GM23248 (cell line): ENCODE data around the gene CLEC14A. TPM values are rescaled to one million over a fixed set of nuclear protein-coding genes. Genes with fewer than 3 reads are reported as not detected.

Source experiments
- DNase-seq: peaks from one replicate; pipeline ENCODE4 v3.0.0-alpha.2; 2015
- H2AFZ ChIP-seq: fragments of 200-600 bp; sonication (generic); 2 replicates; pipeline ENCODE4 v1.6.1; 2016; ENCODE audit warnings: antibody characterized with exemption
- H3F3A ChIP-seq: fragments of 200-600 bp; sonication (generic); 2 replicates; pipeline ENCODE4 v1.6.1; 2016; ENCODE audit warnings: mild to moderate bottlenecking, antibody characterized with exemption, mixed run types; ENCODE audit not compliant: insufficient read depth
- H3K27ac ChIP-seq: fragments of 200-600 bp; sonication (generic); 2 replicates; pipeline ENCODE4 v1.5.1; 2016; ENCODE audit warnings: mild to moderate bottlenecking
- H3K27me3 ChIP-seq: fragments of 200-600 bp; sonication (generic); replicated peaks from 2 replicates; pipeline ENCODE4 v1.6.1; 2016; ENCODE audit warnings: mild to moderate bottlenecking; ENCODE audit not compliant: insufficient read depth
- H3K36me3 ChIP-seq: fragments of 200-600 bp; sonication (generic); 2 replicates; pipeline ENCODE4 v1.6.1; 2016; ENCODE audit warnings: low read depth, mild to moderate bottlenecking
- H3K4me1 ChIP-seq: fragments of 200-600 bp; sonication (generic); 2 replicates; pipeline ENCODE4 v1.6.1; 2016; ENCODE audit warnings: mild to moderate bottlenecking; ENCODE audit not compliant: insufficient read depth
- H3K4me2 ChIP-seq: fragments of 200-600 bp; sonication (generic); one replicate; pipeline ENCODE4 v1.6.1; 2016; ENCODE audit warnings: mild to moderate bottlenecking; ENCODE audit not compliant: unreplicated experiment
- H3K4me3 ChIP-seq: fragments of 200-600 bp; sonication (generic); 2 replicates; pipeline ENCODE4 v1.5.1; 2016; ENCODE audit warnings: mild to moderate bottlenecking
- H3K79me2 ChIP-seq: fragments of 200-600 bp; sonication (generic); 2 replicates; pipeline ENCODE4 v1.6.1; 2016; ENCODE audit warnings: mild to moderate bottlenecking; ENCODE audit not compliant: insufficient read depth
- H3K9ac ChIP-seq: fragments of 200-600 bp; sonication (generic); 2 replicates; pipeline ENCODE4 v1.6.1; 2016; ENCODE audit warnings: mild to moderate bottlenecking
- H3K9me2 ChIP-seq: fragments of 200-600 bp; sonication (generic); 2 replicates; pipeline ENCODE4 v1.6.1; 2016; ENCODE audit warnings: mixed run types, mild to moderate bottlenecking, moderate library complexity; ENCODE audit not compliant: insufficient read depth
- H3K9me3 ChIP-seq: fragments of 200-600 bp; sonication (generic); one replicate; pipeline ENCODE4 v1.6.1; 2017; ENCODE audit warnings: low read depth
- H4K20me1 ChIP-seq: fragments of 200-600 bp; sonication (generic); 2 replicates; pipeline ENCODE4 v1.6.0; 2016; ENCODE audit not compliant: insufficient read depth
- EZH2 ChIP-seq: fragments of 200-600 bp; sonication (generic); IDR thresholded peaks from 2 replicates; pipeline ENCODE4 v1.6.1; 2018; ENCODE audit warnings: antibody characterized with exemption, mild to moderate bottlenecking; ENCODE audit not compliant: insufficient read depth, poor library complexity, severe bottlenecking
- EZH2phosphoT487 ChIP-seq: fragments of 200-600 bp; sonication (generic); IDR thresholded peaks from 2 replicates; pipeline ENCODE4 v1.6.1; 2018; ENCODE audit warnings: antibody characterized with exemption, moderate library complexity, mild to moderate bottlenecking, low read depth; ENCODE audit not compliant: insufficient read depth
- WGBS, 2 experiments: methylation state at CpG; one replicate each; pipeline ENCODE4 v1.1.6; 2015 to 2017; ENCODE audit warnings: low lambda C conversion rate in 2 of 2, low coverage in 1 of 2; ENCODE audit errors: missing lambda C conversion rate in 2 of 2; 5-methylcytosine and 5-hydroxymethylcytosine counted together
- in situ Hi-C: fragments of 300-500 bp; cut with MboI; formaldehyde crosslinking; loops from 2 replicates; pipeline ENCODE4 v1.15.0; 2020
- polyA plus RNA-seq: library from polyadenylated mRNA; unstranded; fragments of >200 nt; fragmentation: Nextera tagmentation; extraction: Ambion mirVana; gene quantifications from 2 replicates; pipeline ENCODE4 v1.2.1, GENCODE V29; 2016
- total RNA-seq: library from RNA; depleted of rRNA; stranded (reverse); fragments of >200 nt; shearing (Covaris generic); gene quantifications from 2 replicates; pipeline ENCODE4 v1.2.3, GENCODE V29; 2014

CLEC14A gene
- total and polyA plus RNA-seq, 2 experiments from 2014 or later: 0.10 TPM; not detected in 1

GRCh38 chr14:38233218-38233617, 22.7 kb downstream of the CLEC14A start:
- Histone ChIP-seq H3K79me2 (no peaks in the 10 kb centered on the region), H3K4me3 (no peak overlapping the region), H3K27ac (no peak overlapping the region), H2AFZ (no peak overlapping the region), H3F3A (peaks cover under 1% of the 10 kb centered on the region; the same call in 1 of the 2 replicates), H3K27me3 (no peaks in the 10 kb centered on the region), H3K9ac (no peak overlapping the region), H3K9me2 (no peaks in the 10 kb centered on the region), H3K9me3 (no peaks in the 10 kb centered on the region), H3K36me3 (no peaks in the 10 kb centered on the region), H3K4me1 (peaks cover 5% of the 10 kb centered on the region; the same call in 1 of the 2 replicates), H3K4me2 (no peak overlapping the region), H4K20me1 (no peaks in the 10 kb centered on the region)
- no peak for DNase-seq
- TF ChIP-seq EZH2phosphoT487 (no peak), EZH2 (no peak)
- in situ Hi-C loops: no loop called here
- WGBS, 2 experiments: 64 to 69% methylated on average over 5 of the region's 5 CpGs

DNA sequence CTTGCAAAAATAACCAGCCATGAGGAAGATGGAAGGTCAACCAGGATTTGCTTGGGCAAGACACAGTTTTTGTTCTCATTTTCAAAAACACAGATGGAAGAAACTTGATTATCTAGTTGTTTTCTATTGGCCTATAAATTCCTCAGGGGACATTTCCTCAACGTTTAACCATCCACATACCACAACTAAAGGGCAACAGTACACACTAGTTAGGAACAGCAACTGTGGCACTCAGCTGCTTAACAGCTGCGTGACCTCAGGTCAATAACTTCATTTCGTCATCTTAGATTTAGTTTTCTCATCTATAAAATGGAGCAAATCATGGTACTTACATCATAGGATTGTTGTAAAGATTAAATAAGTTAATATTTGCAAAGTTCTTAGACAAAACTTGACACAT, 29.5 kb downstream of the CLEC14A start:
- H3K4me3 ChIP-seq: no peak overlapping the region
- no peaks in the 10 kb centered on the region for H3F3A ChIP-seq
- H3K9ac ChIP-seq: no peak overlapping the region
- no peaks in the 10 kb centered on the region for H3K9me3 ChIP-seq
- no peaks in the 10 kb centered on the region for H3K79me2 ChIP-seq
- DNase-seq: no peak
- no peaks in the 10 kb centered on the region for H3K27me3 ChIP-seq
- H3K36me3 ChIP-seq: no peaks in the 10 kb centered on the region
- no peak for TF ChIP-seq EZH2
- no peak for TF ChIP-seq EZH2phosphoT487
- no peak overlapping the region for H3K4me2 ChIP-seq
- 70 to 76% methylated on average over 3 of the region's 3 CpGs for WGBS, 2 experiments
- in situ Hi-C loops: no loop called here
- no peaks in the 10 kb centered on the region for H4K20me1 ChIP-seq
- H3K27ac ChIP-seq: no peak overlapping the region
- H3K4me1 ChIP-seq: no peaks in the 10 kb centered on the region
- no peaks in the 10 kb centered on the region for H3K9me2 ChIP-seq
- H2AFZ ChIP-seq: no peak overlapping the region

DNA sequence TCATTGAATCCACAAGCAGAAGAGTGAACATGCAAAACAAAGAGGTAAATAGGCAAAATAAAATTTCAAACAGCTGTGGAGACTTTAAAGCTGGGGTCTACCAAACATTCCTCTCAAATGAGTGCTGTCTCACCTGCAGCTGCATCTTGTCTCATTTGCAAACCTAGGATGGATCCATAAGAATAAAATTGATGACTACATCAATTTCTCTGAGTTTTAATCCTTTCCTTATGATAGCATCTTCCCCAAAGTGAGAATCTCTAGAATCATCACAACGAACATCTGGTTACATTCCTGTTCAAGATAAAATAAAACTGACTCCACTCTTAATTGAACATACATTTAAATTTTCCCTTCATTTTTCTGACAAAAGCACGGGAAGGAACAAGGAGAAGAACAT, 29.9 kb downstream of the CLEC14A start:
- no peaks in the 10 kb centered on the region for H3K4me1 ChIP-seq

GRCh38 chr14:38224338-38224737, 31.6 kb downstream of the CLEC14A start:
- H3K9me2 ChIP-seq: no peaks in the 10 kb centered on the region
- TF ChIP-seq EZH2phosphoT487 (no peak), EZH2 (no peak)
- no peak overlapping the region for H3K9ac ChIP-seq
- no peak overlapping the region for H3K4me3 ChIP-seq
- no peaks in the 10 kb centered on the region for H4K20me1 ChIP-seq
- no peak overlapping the region for H3K4me2 ChIP-seq
- no peaks in the 10 kb centered on the region for H3K27me3 ChIP-seq
- H3K27ac ChIP-seq: no peak overlapping the region
- H3F3A ChIP-seq: no peaks in the 10 kb centered on the region
- no peaks in the 10 kb centered on the region for H3K36me3 ChIP-seq
- H2AFZ ChIP-seq: peak overlapping the region; percentile 4; the same call in 1 of the 2 replicates
- in situ Hi-C loops: loop anchor here (25.0 kb wide), 2 partner anchors 512 to 638 kb away; no protein-coding TSS in a partner anchor
- no peak for DNase-seq
- H3K4me1 ChIP-seq: no peaks in the 10 kb centered on the region; the same call in 1 of the 2 replicates
- H3K9me3 ChIP-seq: no peaks in the 10 kb centered on the region
- no peaks in the 10 kb centered on the region for H3K79me2 ChIP-seq

More for the DNA sequence above, 29.9 kb downstream of the CLEC14A start:
- Histone ChIP-seq H4K20me1 (no peaks in the 10 kb centered on the region), H3K27me3 (no peaks in the 10 kb centered on the region), H3K36me3 (no peaks in the 10 kb centered on the region), H3F3A (no peaks in the 10 kb centered on the region), H3K27ac (no peak overlapping the region), H3K4me3 (no peak overlapping the region), H3K9me3 (no peaks in the 10 kb centered on the region), H3K9ac (no peak overlapping the region), H2AFZ (no peak overlapping the region), H3K4me2 (no peak overlapping the region), H3K9me2 (no peaks in the 10 kb centered on the region), H3K79me2 (no peaks in the 10 kb centered on the region)
- DNase-seq: no peak
- in situ Hi-C loops: no loop called here
- TF ChIP-seq EZH2phosphoT487 (no peak), EZH2 (no peak)
- WGBS, 2 experiments: 71 to 76% methylated on average over 2 of the region's 2 CpGs

- Histone ChIP-seq H3K27ac (no peak overlapping the region), H4K20me1 (no peaks in the 10 kb centered on the region), H2AFZ (no peak overlapping the region), H3K36me3 (no peaks in the 10 kb centered on the region), H3K9ac (no peak overlapping the region), H3K9me3 (no peaks in the 10 kb centered on the region), H3K4me3 (no peak overlapping the region), H3K4me2 (no peak overlapping the region), H3K4me1 (no peaks in the 10 kb centered on the region; the same call in 1 of the 2 replicates), H3K79me2 (no peaks in the 10 kb centered on the region), H3K27me3 (no peaks in the 10 kb centered on the region), H3K9me2 (no peaks in the 10 kb centered on the region), H3F3A (0 out of 2 replicates have a peak, but pooled peaks cover under 1% of the 10 kb centered on the region)
- in situ Hi-C loops: loop anchor here (25.0 kb wide), 2 partner anchors 509 to 641 kb away; no protein-coding TSS in a partner anchor
- TF ChIP-seq EZH2 (no peak), EZH2phosphoT487 (no peak)
- WGBS, 2 experiments: 91 to 93% methylated on average over 3 of the region's 3 CpGs
- DNase-seq: no peak
These were observed 34.8 kb downstream of the CLEC14A start for GRCh38 chr14:38221077-38221476.
